GM03348 (cell line): ENCODE data around the gene SLC16A5.
"Not testable (repeated sequence)": the region's sequence is repeated elsewhere in the genome, so short reads cannot be mapped to it uniquely, and the experiment has no call there.

Experiments used
- DNase-seq: peaks from one replicate; pipeline ENCODE4 v3.0.0; 2012; ENCODE audit warnings: low spot score

Gene SLC16A5, protein sequence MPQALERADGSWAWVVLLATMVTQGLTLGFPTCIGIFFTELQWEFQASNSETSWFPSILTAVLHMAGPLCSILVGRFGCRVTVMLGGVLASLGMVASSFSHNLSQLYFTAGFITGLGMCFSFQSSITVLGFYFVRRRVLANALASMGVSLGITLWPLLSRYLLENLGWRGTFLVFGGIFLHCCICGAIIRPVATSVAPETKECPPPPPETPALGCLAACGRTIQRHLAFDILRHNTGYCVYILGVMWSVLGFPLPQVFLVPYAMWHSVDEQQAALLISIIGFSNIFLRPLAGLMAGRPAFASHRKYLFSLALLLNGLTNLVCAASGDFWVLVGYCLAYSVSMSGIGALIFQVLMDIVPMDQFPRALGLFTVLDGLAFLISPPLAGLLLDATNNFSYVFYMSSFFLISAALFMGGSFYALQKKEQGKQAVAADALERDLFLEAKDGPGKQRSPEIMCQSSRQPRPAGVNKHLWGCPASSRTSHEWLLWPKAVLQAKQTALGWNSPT

DNA sequence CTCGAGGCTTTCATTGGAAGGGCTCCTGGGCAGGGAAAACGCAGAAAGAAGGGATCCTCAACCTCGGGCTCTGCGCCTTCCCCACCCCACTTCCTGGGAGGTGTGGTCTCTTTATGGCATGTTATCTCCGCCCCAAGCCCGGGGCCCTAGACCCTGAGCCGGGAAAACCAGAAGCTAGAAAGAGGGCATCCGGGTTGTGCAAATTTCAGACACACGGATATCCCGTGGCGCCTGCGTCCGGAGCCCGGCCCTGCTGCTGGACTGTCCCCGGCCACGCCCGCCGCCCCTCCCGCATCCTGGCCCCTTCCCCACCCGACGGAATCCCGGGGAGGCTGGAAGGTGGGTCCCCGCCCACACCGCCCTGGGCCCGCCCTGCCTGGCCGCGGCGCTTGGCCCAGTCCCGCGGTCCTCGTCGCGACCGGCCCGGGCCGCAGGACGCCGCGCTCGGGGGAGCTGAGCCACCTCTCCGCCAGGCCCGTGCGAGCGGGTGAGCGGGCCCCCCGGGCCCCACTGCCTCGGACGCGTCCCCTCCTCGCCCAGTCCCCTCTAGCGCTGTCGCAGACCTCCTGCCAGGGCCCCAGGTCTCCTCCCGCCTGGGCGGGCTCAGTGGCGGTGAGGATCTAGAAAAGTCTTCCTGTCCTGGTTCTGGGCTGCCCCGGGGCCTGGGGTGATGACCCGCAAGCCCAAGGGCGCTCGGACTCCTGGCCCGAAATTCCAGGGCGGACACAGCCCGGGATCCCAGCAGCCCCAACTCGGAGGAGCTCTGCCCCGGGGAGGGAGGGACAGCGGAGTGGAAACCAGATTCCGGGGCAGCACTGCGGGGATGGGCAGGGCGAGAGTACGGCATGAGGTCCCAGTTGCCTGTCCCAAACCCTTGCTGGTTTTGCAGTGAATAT lies at the start of gene SLC16A5:
TSS of gene SLC16A5 (plus strand) at position 397 of the 896 bp plus-strand sequence. CDS start 5,683 bp downstream, outside the sequence.
- peak; percentile 94 for DNase-seq

- no peak for DNase-seq
Observed at GRCh38 chr17:75039238-75039637, 48.5 kb upstream of the SLC16A5 start.

- DNase-seq = no peak
Observed at GRCh38 chr17:75041656-75042280, 46.0 kb upstream of the SLC16A5 start.

DNA sequence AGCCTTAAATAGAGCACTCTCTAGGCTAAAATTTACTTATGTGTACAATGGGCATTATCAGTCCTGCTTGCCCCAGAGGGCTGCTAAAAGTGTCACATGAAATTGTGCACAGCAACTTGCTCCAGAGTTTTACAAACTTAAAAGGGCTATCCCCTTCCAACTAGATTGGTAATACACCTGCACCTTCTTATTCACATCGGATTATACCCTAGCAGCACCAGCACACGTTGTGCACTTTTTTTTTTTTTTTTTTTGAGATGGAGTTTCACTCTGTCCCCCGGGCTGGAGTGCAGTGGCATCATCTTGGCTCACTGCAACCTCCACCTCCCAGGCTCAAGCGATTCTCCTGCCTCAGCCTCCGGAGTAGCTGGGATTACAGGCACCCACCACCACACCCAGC lies 44.0 kb upstream of the SLC16A5 start:
- DNase-seq = not testable (repeated sequence)

DNA sequence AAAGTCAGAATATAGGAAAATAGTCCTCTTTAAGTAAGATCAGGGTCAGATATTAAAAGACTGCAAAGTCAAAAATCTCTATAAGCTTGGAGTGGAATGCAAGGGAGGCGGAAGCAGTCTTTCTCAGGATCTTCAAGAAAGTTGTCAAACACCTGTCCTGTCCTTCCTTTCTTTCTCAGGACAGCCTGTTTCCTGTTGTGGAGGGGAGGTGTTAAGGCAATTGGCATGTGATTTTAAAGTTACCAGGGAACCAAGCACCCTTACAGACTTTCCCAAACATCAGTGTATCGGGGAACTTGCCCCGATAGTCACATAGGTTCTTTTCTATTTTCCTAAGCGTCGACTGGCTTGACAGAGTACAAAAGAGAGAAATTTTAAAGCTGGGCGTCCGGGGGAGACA lies 43.0 kb upstream of the SLC16A5 start:
- DNase-seq = no peak

- DNase-seq = not testable (repeated sequence)
Observed at GRCh38 chr17:75045946-75046406, 41.8 kb upstream of the SLC16A5 start.

DNA sequence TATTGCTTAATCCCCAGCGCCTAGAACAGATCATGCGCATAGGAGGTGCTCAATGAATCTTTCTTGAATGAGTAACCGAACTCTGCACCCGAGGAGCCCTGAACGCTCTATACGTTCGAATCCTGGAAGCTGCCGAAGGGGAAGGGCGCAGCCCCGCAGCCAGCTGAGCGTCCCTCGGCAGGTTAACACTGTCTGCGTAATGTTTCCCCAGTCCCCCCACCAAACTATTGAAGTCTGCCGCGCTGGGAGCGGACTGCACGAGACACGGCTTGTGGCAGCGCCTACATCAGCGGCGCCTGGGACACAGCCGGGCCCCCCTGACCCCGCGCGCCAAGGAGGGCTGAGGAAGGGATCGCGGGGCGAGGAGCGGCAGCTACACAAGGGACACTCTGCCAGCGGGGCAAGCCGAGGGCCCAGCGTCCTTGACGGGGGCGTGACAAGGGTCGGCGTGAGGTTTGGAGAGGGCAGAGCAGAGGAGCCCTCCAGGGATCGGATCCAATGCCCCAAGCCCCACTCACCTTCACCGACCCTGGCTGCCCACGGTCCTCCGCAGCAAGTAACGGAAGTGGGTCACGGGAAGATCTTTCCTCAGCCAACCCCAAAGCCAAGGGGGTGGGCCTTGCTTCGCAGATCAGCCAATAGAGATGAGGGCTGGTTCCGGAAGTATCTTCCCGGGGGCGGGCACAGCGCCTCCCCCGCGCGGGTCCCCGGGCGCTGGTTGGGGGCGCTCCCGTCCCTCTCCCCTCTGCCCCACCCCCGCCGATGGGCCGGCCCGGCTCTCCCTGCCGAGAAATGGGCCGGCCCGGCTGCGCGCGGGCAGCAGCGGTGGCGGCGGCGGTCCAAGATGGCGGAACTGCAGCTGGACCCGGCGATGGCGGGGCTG lies 41.1 kb upstream of the SLC16A5 start, which contains the start of the genes ATP5PD and KCTD2:
TSS of gene ATP5PD (minus strand) at position 563 of the 883 bp plus-strand sequence. CDS start 4,319 bp downstream, outside the sequence.
TSS of gene KCTD2 (plus strand) at position 819 of the 883 bp plus-strand sequence. CDS start at position 845, 26 bp downstream.
- DNase-seq = peak; percentile 99

DNA sequence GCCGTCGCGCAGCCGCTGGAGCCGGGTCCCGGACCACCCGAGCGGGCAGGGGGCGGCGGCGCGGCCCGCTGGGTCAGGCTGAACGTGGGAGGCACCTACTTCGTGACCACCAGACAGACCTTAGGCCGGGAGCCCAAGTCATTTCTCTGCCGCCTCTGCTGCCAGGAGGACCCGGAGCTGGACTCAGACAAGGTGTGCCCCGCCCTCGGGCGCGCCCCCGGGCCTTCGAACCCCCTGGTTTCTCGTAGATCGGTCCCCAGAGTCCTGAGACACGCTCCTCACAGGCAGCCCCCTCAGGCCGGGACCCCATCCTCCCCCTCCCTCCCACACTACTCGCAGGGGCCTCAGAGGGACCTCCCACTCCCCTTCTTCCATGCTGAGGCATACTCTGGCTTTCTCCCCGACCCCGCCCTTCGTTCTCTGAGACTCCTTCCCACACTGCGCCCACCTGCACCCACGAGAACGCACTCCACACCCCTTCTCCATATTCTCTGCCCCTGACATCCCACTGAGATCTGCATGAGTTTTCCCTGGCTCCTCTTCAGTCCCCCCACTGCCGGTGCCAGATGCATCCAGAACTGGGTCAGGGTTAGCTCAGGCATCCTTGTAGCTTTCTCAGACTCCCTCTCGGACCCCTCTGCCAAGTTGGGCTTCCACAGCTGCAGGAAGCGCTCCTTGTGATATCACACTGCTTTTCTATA lies 40.2 kb upstream of the SLC16A5 start:
- DNase-seq = peak; percentile 18

- DNase-seq = peak; percentile 51
Observed at GRCh38 chr17:75048249-75048878, 39.4 kb upstream of the SLC16A5 start.

- no peak for DNase-seq
Observed at GRCh38 chr17:75049057-75049456, 38.7 kb upstream of the SLC16A5 start.

- DNase-seq = no peak
Observed at GRCh38 chr17:75049706-75050105, 38.0 kb upstream of the SLC16A5 start.

DNA sequence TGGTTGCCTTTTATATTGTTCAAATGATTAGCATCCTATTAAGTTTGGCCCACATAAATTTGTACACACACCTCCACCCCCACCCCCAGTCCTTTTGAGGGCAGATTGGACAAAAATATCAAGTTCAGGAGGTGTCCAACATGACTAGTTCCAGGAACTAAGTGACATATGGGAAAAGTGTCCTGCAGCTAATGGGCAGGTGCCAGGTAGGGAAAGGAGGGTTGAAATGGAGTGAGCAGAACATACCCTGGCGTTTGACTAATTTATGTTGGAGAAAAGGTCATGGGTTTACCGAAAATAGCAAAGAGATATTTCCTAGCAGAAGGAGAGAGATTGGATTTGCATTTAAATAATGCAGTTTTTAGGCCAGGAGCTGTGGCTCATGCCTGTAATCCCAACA lies 35.8 kb upstream of the SLC16A5 start:
- DNase-seq = no peak

DNA sequence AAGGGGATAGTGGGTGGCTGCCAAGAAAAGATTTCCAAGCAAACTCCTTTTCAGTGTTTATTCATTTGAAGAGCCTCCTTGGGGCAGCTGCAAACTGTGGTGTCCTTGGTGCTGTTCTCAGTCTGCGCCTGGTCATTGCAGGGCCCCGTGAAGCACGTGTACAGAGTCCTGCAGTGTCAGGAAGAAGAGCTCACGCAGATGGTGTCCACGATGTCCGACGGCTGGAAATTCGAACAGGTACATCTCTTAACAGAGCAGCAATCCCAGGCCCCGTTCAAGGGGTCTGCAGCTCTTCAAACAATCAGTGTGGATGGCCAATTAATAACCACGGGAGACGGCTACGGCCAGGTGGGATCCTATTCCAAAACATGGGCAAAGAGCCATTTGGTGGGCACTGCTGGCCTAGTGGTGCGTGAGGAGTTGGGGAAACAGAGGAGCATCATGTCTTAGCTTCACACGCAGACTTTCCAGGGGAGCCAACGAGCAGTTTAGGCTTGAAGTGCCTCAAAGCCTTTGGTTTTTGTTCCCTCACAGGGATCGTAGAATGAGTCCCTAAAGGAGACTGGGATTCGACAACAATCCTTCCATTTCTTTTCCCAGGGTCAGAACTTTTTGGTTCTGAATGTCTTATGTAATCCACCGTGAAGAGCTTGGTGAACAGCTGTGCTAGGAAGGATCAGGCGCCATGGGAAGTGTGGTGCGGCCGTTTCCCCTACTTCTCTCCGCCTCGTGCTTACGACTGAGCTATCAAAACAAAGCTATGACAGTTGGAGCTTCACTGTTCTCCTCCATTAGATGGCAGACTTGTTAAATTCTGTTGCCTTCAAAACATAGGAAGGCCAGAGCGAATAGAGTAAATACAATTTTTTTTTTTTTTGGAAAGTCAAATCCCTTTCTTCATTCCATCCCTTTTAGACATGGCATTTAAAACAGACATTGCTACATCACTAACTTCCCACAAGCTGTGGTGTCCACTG lies 28.1 kb upstream of the SLC16A5 start:
- DNase-seq = peak; percentile 82

DNA sequence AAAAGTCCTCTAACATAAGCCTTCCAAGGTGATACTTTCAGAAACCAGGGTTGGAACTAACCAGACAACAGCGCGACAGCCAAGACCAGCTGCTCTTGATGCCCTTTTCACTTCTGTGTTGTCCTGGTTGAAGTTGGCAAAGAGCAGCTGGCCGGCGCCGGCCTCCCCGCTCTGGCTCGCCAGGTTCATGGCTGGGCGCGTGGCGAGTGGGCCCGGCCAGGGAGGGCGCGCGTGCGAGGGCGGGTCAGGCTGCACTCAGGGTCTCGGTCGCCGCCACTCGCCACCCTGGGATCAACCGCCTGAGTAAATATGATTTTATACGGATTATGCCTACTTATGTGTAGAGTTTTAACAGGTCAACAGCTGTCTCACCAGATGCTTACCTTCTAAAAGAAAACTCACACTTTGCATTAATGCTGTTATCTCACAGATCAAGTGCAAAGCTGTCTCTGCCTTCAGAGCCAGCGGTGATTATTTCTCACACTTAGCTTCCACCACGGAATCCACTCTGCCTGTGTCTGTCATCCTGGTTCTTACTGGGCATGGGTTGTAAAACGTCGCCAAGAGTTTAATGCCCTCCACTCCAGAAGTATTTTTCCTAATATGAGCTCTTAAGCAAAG lies 27.2 kb upstream of the SLC16A5 start:
- no peak for DNase-seq

DNA sequence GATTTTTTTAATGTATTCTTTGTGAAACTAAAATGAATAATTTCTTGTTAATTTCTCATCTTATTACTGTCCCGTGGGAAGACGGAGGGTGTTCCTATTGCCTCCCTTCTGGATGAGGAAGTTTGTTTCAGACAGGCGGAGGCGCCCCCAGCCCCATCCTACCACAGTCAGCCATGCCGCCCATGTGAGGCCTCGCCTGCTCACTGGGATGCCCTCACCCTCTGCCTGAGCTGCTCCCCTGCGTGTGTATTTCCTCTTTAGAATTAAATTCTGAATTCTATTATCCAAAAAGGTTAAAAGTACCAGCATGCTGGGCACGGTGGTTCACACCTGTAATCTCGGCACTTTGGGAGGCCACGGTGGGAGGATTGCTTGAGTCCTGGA lies 26.7 kb upstream of the SLC16A5 start:
- DNase-seq = no peak

- DNase-seq = no peak
Observed at GRCh38 chr17:75061618-75062017, 26.1 kb upstream of the SLC16A5 start.

DNA sequence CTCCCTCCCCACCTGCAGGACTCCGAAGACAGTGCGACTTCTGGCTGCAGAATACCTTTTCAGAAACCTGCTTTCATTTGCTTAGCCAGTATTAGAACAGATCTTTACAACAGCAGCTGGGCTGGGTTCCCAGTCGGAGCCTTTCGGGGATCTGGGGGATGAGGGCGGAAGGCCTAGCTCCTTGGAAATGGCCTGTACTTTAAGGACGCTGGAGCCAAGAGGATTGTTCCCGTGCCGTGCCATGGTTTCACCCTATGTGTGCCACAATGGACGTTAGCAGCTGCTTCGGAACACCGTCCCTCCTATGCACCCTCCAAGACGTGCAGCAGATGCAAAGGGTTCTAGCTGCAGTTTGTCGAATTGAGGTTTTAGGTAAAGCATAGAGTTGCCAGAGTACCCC lies 24.6 kb upstream of the SLC16A5 start:
- no peak for DNase-seq

DNA sequence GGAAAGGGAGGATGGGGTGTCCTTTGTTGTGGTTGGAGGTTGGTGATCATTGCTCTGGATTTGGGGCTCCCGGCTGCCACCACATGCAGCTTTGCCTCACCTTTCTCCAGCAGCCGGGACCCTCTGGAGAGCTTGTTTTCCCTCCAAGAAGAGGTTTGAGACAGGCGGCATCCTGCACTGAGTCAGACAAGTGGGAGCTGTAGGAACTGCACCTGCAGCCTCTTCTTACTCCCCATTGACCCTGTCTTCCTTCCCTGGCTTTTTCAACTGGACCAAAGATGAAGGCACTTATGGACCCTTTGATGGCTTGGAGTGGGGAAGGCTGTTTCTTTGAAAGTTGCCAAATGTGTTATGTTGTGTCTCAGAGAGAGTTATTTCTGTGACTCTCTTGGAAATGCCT lies 24.1 kb upstream of the SLC16A5 start:
- no peak for DNase-seq
